ENCODE measurements around the gene PIP4K2B.
A peak's percentile ranks its signal among the peaks of the same experiment; 100 is the strongest.

The PIP4K2B gene

DNA sequence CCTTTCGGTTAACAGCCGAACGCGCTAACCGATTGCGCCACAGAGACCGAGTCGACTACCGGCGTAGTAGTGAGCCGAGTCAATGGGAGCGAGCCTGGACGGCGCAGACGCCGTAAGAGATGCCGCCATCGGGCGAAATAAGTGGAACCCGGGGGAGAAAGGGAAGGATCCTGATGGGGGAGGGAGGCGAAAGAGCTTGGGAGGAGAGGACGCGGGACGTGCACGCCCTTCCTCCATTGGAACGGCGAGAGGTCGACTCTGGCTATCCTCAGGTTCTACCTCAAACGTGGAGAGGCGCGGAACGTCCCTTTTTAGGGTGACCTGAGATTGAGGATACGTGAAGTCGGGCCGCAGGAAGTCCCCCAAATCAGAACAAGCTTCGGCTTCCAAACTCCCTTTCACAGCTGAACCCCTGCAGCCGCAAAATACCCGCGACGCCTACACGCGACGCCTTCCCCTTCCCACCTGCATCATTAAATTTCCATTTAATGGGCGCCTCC, 47.5 kb downstream of the PIP4K2B start:
- Mint-ChIP-seq H3K27me3 (peaks cover 1% of the 10 kb centered on the region), H3K4me1 (ENCODE audit: low read depth) (peaks cover 46% of the 10 kb centered on the region)

DNA sequence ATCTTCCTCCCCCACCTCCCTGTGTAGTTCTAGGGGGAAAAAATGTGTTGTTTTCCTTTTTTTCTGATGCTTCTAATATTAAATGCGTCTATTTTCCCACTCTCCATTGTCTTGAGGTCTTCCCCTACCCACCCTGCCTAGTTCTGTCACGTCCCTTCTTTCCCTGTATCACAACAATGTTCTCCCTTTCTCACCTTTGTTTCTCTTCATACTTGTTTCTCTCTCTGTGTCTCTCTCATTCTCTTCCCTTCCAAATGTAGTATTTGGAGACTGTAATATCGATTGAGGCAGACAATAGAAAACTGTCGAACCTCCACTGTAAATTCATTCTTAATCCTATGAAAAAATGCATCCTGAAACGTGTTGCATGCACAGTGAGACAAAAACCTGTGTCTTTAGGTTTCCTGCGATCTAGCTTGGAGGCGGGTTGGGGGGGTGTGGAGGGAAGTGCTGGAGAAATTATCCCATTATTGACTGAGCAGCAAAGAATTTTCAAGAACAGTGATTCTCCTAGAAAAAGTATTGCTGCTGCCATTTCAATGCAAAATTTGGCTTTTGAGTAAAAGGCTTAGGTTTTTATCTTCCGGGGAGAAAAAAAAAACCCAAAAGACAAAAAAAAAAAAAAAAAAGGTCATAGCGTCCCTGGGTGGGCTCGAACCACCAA, 48.1 kb downstream of the PIP4K2B start:
- H3K27ac Mint-ChIP-seq = peak overlapping the region; percentile 100
- peaks cover 4% of the 10 kb centered on the region for H3K27me3 Mint-ChIP-seq
- peaks cover 10% of the 10 kb centered on the region for H3K36me3 Mint-ChIP-seq
- H3K9me3 Mint-ChIP-seq (ENCODE audit: low read depth) = no peaks in the 10 kb centered on the region
- peak overlapping the region; percentile 99 for H3K4me3 Mint-ChIP-seq
- peaks cover 52% of the 10 kb centered on the region for H3K4me1 Mint-ChIP-seq (ENCODE audit: low read depth)

More for the DNA sequence above, 47.5 kb downstream of the PIP4K2B start:
- Mint-ChIP-seq H3K9me3 (ENCODE audit: low read depth) (no peaks in the 10 kb centered on the region), H3K36me3 (peaks cover 10% of the 10 kb centered on the region), H3K4me3 (peak overlapping the region; percentile 99), H3K27ac (peak overlapping the region; percentile 100)

- peaks cover 7% of the 10 kb centered on the region for H3K36me3 Mint-ChIP-seq
- H3K27ac Mint-ChIP-seq = peak overlapping the region; percentile 100
- peaks cover 7% of the 10 kb centered on the region for H3K27me3 Mint-ChIP-seq
- peak overlapping the region; percentile 99 for H3K4me3 Mint-ChIP-seq
- no peaks in the 10 kb centered on the region for H3K9me3 Mint-ChIP-seq (ENCODE audit: low read depth)
- H3K4me1 Mint-ChIP-seq (ENCODE audit: low read depth) = peaks cover 52% of the 10 kb centered on the region
These were observed 48.8 kb downstream of the PIP4K2B start for GRCh38 chr17:38750312-38751121.

DNA sequence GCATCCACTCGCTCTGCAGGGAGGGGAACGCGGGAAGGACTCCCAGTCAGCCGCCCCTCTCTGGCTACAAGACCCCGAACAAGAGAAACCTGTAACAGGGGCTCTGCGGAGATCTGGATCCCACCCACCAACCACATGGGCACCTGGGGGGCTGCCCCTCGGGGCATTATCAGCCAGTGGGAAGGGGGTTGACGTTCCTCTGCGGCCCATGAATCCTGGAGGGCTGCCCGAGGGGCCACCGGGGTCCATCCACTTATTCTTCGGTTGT, 49.4 kb downstream of the PIP4K2B start:
- Mint-ChIP-seq H3K27me3 (peaks cover 7% of the 10 kb centered on the region), H3K4me3 (peak overlapping the region; percentile 99), H3K27ac (no peak overlapping the region), H3K36me3 (peaks cover 7% of the 10 kb centered on the region), H3K9me3 (ENCODE audit: low read depth) (no peaks in the 10 kb centered on the region), H3K4me1 (ENCODE audit: low read depth) (peaks cover 52% of the 10 kb centered on the region)

DNA sequence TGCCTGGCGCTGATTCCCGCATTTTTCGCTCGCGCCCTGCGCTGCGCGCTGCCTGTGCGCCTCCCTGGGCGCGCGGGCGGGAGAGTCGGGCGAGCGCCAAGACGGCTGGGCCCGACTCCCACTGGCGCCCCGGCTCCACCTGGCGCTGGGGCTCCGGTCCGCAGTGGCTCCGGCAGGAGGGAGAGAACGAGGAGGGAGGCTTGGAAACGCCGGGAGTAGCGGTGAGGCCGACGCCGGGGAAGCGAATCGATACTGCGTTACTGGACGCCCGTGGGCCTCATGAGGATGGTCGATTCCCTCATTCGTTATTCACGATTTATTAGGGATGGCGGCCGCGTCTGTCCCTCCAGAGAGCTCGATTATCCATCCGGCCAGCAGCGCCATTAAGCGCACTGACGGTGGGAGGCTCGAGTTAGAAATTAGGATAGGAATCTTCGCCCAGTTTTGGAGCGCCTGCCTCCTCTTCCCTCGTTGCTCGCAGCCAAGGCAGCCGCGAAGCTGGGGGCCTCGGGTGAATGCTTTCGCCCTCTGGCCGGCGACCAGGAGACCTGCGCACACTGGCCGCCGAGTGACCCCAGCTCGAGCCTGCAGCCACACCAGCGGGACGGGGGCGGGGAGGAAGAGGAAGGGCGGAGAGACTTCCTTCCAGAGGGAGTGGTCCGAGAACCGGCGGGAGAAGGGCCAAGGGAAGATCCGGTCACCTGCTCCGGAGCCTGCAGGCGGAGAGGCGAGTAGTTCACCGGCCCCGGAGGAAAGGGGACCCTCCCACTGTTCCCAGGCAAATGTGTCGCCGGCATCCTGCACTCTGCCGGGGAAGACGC, 49.9 kb downstream of the PIP4K2B start:
- peak overlapping the region; percentile 67 for H3K4me3 Mint-ChIP-seq
- no peak overlapping the region for H3K27ac Mint-ChIP-seq
- H3K4me1 Mint-ChIP-seq (ENCODE audit: low read depth) = peaks cover 48% of the 10 kb centered on the region
- H3K27me3 Mint-ChIP-seq = peaks cover 7% of the 10 kb centered on the region
- H3K36me3 Mint-ChIP-seq = peaks cover 6% of the 10 kb centered on the region
- H3K9me3 Mint-ChIP-seq (ENCODE audit: low read depth) = no peaks in the 10 kb centered on the region

- Mint-ChIP-seq H3K4me1 (ENCODE audit: low read depth) (peaks cover 44% of the 10 kb centered on the region), H3K36me3 (peaks cover 5% of the 10 kb centered on the region), H3K27me3 (peaks cover 7% of the 10 kb centered on the region), H3K27ac (no peak overlapping the region), H3K4me3 (peak overlapping the region; percentile 67), H3K9me3 (ENCODE audit: low read depth) (no peaks in the 10 kb centered on the region)
These were observed 50.5 kb downstream of the PIP4K2B start for GRCh38 chr17:38748892-38749222.

GRCh38 chr17:38748149-38748891, 51.0 kb downstream of the PIP4K2B start, which contains the start of gene PCGF2:
PCGF2 (minus strand) TSS chr17:38748336; CDS start chr17:38740402, 7,934 bp downstream.
- H3K4me1 Mint-ChIP-seq (ENCODE audit: low read depth) = peaks cover 39% of the 10 kb centered on the region
- peak within 1 kb of the TSS; percentile 78 for H3K4me3 Mint-ChIP-seq
- no peak within 1 kb of the TSS for H3K27ac Mint-ChIP-seq
- H3K9me3 Mint-ChIP-seq (ENCODE audit: low read depth) = no peaks in the 10 kb centered on the region
- peaks cover 2% of the 10 kb centered on the region for H3K36me3 Mint-ChIP-seq
- H3K27me3 Mint-ChIP-seq = peaks cover 7% of the 10 kb centered on the region

- no peak overlapping the region for H3K27ac Mint-ChIP-seq
These were observed 51.8 kb downstream of the PIP4K2B start for GRCh38 chr17:38747463-38748148.

GRCh38 chr17:38746849-38747462, 52.4 kb downstream of the PIP4K2B start:
- peaks cover 33% of the 10 kb centered on the region for H3K4me1 Mint-ChIP-seq (ENCODE audit: low read depth)
- no peaks in the 10 kb centered on the region for H3K36me3 Mint-ChIP-seq
- no peak overlapping the region for H3K27ac Mint-ChIP-seq
- H3K4me3 Mint-ChIP-seq = peak overlapping the region; percentile 69
- peaks cover 7% of the 10 kb centered on the region for H3K27me3 Mint-ChIP-seq
- H3K9me3 Mint-ChIP-seq (ENCODE audit: low read depth) = no peaks in the 10 kb centered on the region

More at GRCh38 chr17:38747463-38748148, 51.8 kb downstream of the PIP4K2B start:
- H3K4me1 Mint-ChIP-seq (ENCODE audit: low read depth) = peaks cover 37% of the 10 kb centered on the region
- peak overlapping the region; percentile 78 for H3K4me3 Mint-ChIP-seq
- H3K27me3 Mint-ChIP-seq = peaks cover 7% of the 10 kb centered on the region
- peaks cover 1% of the 10 kb centered on the region for H3K36me3 Mint-ChIP-seq
- H3K9me3 Mint-ChIP-seq (ENCODE audit: low read depth) = no peaks in the 10 kb centered on the region

DNA sequence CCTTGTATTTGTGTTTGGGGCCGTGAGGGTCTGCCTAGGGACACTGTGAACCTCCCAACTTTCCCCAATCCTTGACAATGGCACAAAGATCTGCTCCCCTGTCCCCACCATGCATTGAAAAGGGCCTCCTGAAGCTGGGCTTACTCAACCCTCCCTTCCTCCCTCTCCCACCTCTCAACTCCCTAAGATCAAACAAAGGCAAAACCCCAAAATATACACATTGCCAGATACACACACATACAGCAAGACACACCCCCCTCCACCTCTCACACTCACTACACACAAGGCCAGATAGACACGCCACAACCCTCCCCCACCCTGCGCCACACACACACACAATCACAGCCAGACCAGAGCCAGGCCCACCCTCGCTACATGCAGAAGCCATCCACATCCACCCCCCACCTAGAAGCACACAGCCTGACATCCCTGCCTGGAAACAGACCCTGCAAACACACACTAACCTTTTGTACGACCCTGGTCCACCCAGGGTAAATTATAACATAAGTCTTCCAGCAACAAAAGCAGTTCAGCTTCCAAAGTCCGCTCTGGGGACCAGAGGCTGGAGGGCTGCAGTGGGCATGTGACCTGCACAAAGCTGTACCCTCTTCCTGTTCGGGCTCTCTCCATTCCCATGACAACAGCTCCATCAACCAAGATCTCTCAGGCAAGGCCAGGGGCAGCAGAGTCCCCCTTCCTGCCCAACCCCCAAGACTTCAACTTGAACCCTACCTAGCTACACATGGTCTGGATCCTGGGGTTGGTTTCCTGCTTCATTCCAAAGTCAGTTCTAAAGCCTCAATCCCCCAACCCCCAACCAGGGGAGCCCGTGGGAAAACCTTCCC, 53.1 kb downstream of the PIP4K2B start:
- no peak overlapping the region for H3K27ac Mint-ChIP-seq

DNA sequence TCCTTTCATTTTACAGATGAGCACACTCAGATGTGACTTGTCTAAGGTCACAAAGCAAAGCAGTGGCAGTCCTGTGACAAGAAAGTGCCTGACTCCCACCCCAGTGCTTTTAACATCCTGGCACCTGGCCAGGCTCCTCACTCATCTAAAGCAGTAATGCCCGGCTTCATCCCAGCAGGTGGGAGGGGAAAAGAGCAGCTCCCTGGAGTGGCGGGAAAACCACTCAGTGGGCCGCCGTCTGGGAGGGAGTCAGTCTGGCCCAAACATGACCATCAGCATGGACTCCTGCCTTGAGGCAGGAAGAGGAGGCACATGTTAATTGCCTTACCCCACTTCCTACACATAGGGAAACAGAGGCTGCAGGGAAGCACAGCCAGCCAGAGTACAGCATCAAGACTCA, 53.8 kb downstream of the PIP4K2B start:
- Mint-ChIP-seq H3K36me3 (no peaks in the 10 kb centered on the region), H3K27me3 (peaks cover 6% of the 10 kb centered on the region), H3K9me3 (ENCODE audit: low read depth) (no peaks in the 10 kb centered on the region), H3K4me3 (peak overlapping the region; percentile 15), H3K27ac (no peak overlapping the region), H3K4me1 (ENCODE audit: low read depth) (peaks cover 20% of the 10 kb centered on the region)

More for the DNA sequence above, 53.1 kb downstream of the PIP4K2B start:
- Mint-ChIP-seq H3K4me1 (ENCODE audit: low read depth) (peaks cover 27% of the 10 kb centered on the region), H3K9me3 (ENCODE audit: low read depth) (no peaks in the 10 kb centered on the region), H3K27me3 (peaks cover 6% of the 10 kb centered on the region), H3K36me3 (no peaks in the 10 kb centered on the region), H3K4me3 (peak overlapping the region; percentile 69)

- H3K36me3 Mint-ChIP-seq = no peaks in the 10 kb centered on the region
- H3K9me3 Mint-ChIP-seq (ENCODE audit: low read depth) = no peaks in the 10 kb centered on the region
- peaks cover 11% of the 10 kb centered on the region for H3K4me1 Mint-ChIP-seq (ENCODE audit: low read depth)
- H3K27me3 Mint-ChIP-seq = peaks cover 6% of the 10 kb centered on the region
- H3K27ac Mint-ChIP-seq = no peak overlapping the region
- H3K4me3 Mint-ChIP-seq = no peak overlapping the region
These were observed 55.7 kb downstream of the PIP4K2B start for GRCh38 chr17:38743556-38744171.

Measured in activated naive CD8-positive, alpha-beta T cell (primary cell).